Esophagus squamous epithelium (tissue), 4 donors: ENCODE data around the gene BBX.

Experiments
- CTCF ChIP-seq, 6 experiments: fragments of 450-650 bp in 4 of 6; fragments of 200-600 bp in 2 of 6; sonication (generic) in 2 of 6; IDR thresholded peaks; one replicate each; pipeline ENCODE4 v1.5.1; 2016 to 2019; ENCODE audit warnings: antibody characterized with exemption in 6 of 6, mild to moderate bottlenecking in 4 of 6, moderate library complexity in 4 of 6
- POLR2A ChIP-seq, 4 donors: fragments of 450-650 bp; IDR thresholded peaks; one replicate each; pipeline ENCODE4 v1.6.1; 2017; ENCODE audit warnings: antibody characterized with exemption in 4 of 4, mild to moderate bottlenecking in 4 of 4, moderate library complexity in 3 of 4

GRCh38 chr3:107775974-107776373 lies 253.2 kb downstream of the BBX start:
- TF ChIP-seq CTCF (IDR thresholded peaks at IDR 0.05) = no peak
- TF ChIP-seq POLR2A (IDR thresholded peaks at IDR 0.05) = no peak
